Gastroesophageal sphincter (tissue), 4 donors: ENCODE results near the gene RRP7A. TPM values are rescaled to one million over a fixed set of nuclear protein-coding genes. Genes with fewer than 3 reads are reported as not detected.
"Not testable (repeated sequence)": the region's sequence is repeated elsewhere in the genome, so short reads cannot be mapped to it uniquely, and the experiment has no call there.

ENCODE experiments used
- ATAC-seq: fragments of 150-250 bp; one replicate; pipeline ENCODE4 v1.9.1; 2016; ENCODE audit warnings: mild to moderate bottlenecking, moderate library complexity
- H3K27ac ChIP-seq, 4 donors: fragments of 200-600 bp; sonication (generic) in 3 of 4; 1 replicate in 3 of 4; 2 replicates in 1 of 4; pipeline ENCODE4 v1.5.1; 2016 to 2019
- H3K27me3 ChIP-seq: fragments of 200-600 bp; sonication (generic); one replicate; pipeline ENCODE4 v1.5.1; 2019
- H3K36me3 ChIP-seq, 2 donors: fragments of 200-600 bp; sonication (generic); one replicate each; pipeline ENCODE4 v1.5.1; 2019; ENCODE audit warnings: control low read depth in 1 of 2
- H3K4me1 ChIP-seq, 3 donors: fragments of 200-600 bp; sonication (generic); 1 replicate in 2 of 3; 2 replicates in 1 of 3; pipeline ENCODE4 v1.5.1; 2016 to 2019; ENCODE audit warnings: control low read depth in 2 of 3
- H3K4me3 ChIP-seq, 2 donors: fragments of 200-600 bp; sonication (generic); one replicate each; pipeline ENCODE4 v1.5.1; 2019; ENCODE audit warnings: mild to moderate bottlenecking in 1 of 2, moderate library complexity in 1 of 2
- H3K9me3 ChIP-seq, 3 donors: fragments of 200-600 bp; sonication (generic); one replicate each; pipeline ENCODE4 v1.5.1; 2017 to 2019; ENCODE audit warnings: control low read depth in 2 of 3
- CTCF ChIP-seq, 4 experiments: fragments of 200-600 bp in 2 of 4; fragments of 450-650 bp in 2 of 4; sonication (generic) in 1 of 4; IDR thresholded peaks; one replicate each; pipeline ENCODE4 v1.5.1; 2017 to 2019; ENCODE audit warnings: antibody characterized with exemption in 4 of 4, mild to moderate bottlenecking in 2 of 4, moderate library complexity in 2 of 4
- EP300 ChIP-seq: sonication (generic); formaldehyde crosslinking; IDR thresholded peaks from one replicate; pipeline ENCODE4 v1.6.1; 2017; ENCODE audit warnings: antibody characterized with exemption, mild to moderate bottlenecking
- POLR2A ChIP-seq, 2 donors: fragments of 450-650 bp; IDR thresholded peaks; one replicate each; pipeline ENCODE4 v1.6.1; 2017; ENCODE audit warnings: antibody characterized with exemption in 2 of 2, mild to moderate bottlenecking in 2 of 2, moderate library complexity in 1 of 2
- POLR2AphosphoS5 ChIP-seq: sonication (generic); formaldehyde crosslinking; IDR thresholded peaks from one replicate; pipeline ENCODE4 v1.6.1; 2017; ENCODE audit warnings: antibody characterized with exemption
- WGBS, 2 donors: methylation state at CpG; one replicate each; pipeline ENCODE4 v1.1.5; 2018; ENCODE audit warnings: low coverage in 1 of 2; 5-methylcytosine and 5-hydroxymethylcytosine counted together
- total RNA-seq, 4 donors: library from RNA; depleted of rRNA; stranded (reverse); fragments of >200 nt; gene quantifications; one replicate each; pipeline ENCODE4 v1.1.0, GENCODE V29; 2016

RRP7A gene
- total RNA-seq, 4 donors from 2014 or later, result 21.3 to 36.9 (median 29.1) TPM

- Histone ChIP-seq H3K27me3 (no peaks in the 10 kb centered on the region), H3K27ac (no peak overlapping the region), H3K4me3 (no peak overlapping the region), H3K9me3 (no peaks in the 10 kb centered on the region), H3K4me1 (no peaks in the 10 kb centered on the region), H3K36me3 (no peaks in the 10 kb centered on the region)
- no peak for ATAC-seq
- TF ChIP-seq POLR2A (IDR thresholded peaks at IDR 0.05) (no peak), CTCF (IDR thresholded peaks at IDR 0.05) (no peak), POLR2AphosphoS5 (no peak), EP300 (no peak)
- WGBS, 2 donors, result 88% methylated on average over 8 of the region's 10 CpGs; no CpG with 5 or more reads in 1 of the 2 donors
Measured at GRCh38 chr22:42489000-42489399, 30.6 kb downstream of the RRP7A start.

GRCh38 chr22:42484506-42484905, 35.1 kb downstream of the RRP7A start:
- WGBS, 2 donors, result 56 to 87% methylated on average over 3 to 4 of the region's 6 CpGs
- TF ChIP-seq POLR2AphosphoS5 (no peak), EP300 (no peak), CTCF (IDR thresholded peaks at IDR 0.05) (no peak), POLR2A (IDR thresholded peaks at IDR 0.05) (no peak)
- Histone ChIP-seq H3K9me3 (no peaks in the 10 kb centered on the region), H3K4me1 (no peaks in the 10 kb centered on the region), H3K27me3 (peaks cover 3% of the 10 kb centered on the region), H3K36me3 (no peaks in the 10 kb centered on the region), H3K27ac (no peak overlapping the region), H3K4me3 (no peak overlapping the region)
- no peak for ATAC-seq

DNA sequence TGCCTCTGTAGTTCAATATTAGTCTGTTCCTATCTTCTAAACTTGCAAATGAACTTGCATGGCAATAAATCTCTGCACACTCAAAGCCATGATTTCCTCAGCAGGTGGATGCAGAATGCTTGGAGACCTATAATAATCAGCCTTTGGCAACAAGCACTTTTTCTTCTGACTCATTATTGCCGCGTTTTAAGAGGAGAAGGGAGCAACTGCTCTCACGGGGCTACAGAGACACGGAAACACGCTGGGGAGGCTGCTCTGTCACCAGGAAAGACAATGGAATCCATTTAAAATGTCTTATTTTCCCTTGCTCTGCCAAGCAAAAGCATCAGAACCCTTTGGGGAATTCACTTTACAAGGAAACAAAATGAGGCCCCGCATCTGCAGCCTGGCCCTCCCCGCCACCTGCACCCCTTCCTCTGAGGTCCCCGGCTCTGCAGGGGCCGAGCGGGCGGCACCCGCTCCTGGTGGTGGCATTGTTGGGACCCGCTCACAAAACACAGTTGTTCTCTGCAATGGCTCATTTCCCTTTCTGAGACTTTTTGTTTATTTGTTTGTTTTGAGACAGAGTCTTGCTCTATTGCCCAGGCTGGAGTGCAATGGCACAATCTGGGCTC, 35.9 kb downstream of the RRP7A start:
- not testable (repeated sequence) for H3K36me3 ChIP-seq, H3K4me3 ChIP-seq, H3K4me1 ChIP-seq, H3K9me3 ChIP-seq, H3K27me3 ChIP-seq, ATAC-seq, H3K27ac ChIP-seq
- no CpG with 5 or more reads among the region's 13 CpGs for WGBS, 2 donors

GRCh38 chr22:42475122-42475521, 44.5 kb downstream of the RRP7A start:
- no peak for ATAC-seq
- Histone ChIP-seq H3K27ac (no peak overlapping the region), H3K36me3 (no peaks in the 10 kb centered on the region), H3K27me3 (no peaks in the 10 kb centered on the region), H3K4me3 (no peak overlapping the region), H3K4me1 (no peaks in the 10 kb centered on the region), H3K9me3 (no peaks in the 10 kb centered on the region)
- TF ChIP-seq POLR2A (IDR thresholded peaks at IDR 0.05), result no peak
- TF ChIP-seq POLR2AphosphoS5, result no peak
- no peak for TF ChIP-seq CTCF (IDR thresholded peaks at IDR 0.05)
- no peak for TF ChIP-seq EP300
- WGBS, 2 donors, result 93 to 94% methylated on average over 2 of the region's 2 CpGs

DNA sequence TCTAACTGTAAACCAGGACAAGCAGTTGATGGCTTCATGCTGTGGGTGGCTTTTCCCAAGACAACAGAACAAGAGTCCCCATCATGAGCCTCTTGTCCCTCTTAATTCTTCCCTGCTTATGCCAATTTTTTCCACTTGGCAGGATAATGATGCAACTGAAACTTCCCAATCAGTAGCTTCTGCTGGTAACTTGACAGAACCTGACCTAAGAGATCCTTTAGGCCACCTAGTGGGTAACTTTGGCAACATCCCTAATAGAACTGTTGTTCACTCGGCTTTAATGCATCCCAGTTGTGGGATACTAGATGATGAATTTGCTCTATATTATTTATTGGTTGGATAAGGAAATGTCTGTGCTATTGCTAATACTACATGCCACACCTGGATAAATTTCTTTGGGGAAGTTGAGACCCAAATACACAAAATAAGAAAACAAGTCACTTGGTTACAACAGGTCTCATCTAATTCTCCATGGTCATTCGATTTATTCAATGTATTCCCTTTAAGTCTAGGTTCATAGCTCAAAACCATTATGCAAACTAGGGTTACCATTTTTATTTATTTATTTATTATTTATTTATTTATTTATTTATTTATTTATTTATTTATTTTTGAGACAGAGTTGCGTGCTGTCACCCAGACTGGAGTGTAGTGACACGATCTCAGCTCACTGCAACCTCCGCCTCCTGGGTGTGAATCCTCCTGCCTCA, 46.0 kb downstream of the RRP7A start:
- no peak for ATAC-seq

More for the DNA sequence above, 46.0 kb downstream of the RRP7A start:
- 72 to 76% methylated on average over 4 to 5 of the region's 5 CpGs for WGBS, 2 donors
- Histone ChIP-seq H3K4me1 (no peaks in the 10 kb centered on the region), H3K9me3 (no peaks in the 10 kb centered on the region), H3K27ac (no peak overlapping the region), H3K27me3 (no peaks in the 10 kb centered on the region), H3K36me3 (no peaks in the 10 kb centered on the region), H3K4me3 (no peak overlapping the region)
- TF ChIP-seq EP300 (no peak), CTCF (IDR thresholded peaks at IDR 0.05) (peak; percentile 37 to 52 (median 50))
